Activated T-helper 9 cell treated with anti-CD3 and anti-CD28 coated beads, Interleukin-2, amount 50 U/mL, for 16 hours (primary cell): ENCODE data around the gene PIK3R3.

Source experiments
- DNase-seq: peaks from one replicate; pipeline ENCODE4 v3.0.0-alpha.2; 2020; ENCODE audit warnings: low read depth

The PIK3R3 gene

DNA sequence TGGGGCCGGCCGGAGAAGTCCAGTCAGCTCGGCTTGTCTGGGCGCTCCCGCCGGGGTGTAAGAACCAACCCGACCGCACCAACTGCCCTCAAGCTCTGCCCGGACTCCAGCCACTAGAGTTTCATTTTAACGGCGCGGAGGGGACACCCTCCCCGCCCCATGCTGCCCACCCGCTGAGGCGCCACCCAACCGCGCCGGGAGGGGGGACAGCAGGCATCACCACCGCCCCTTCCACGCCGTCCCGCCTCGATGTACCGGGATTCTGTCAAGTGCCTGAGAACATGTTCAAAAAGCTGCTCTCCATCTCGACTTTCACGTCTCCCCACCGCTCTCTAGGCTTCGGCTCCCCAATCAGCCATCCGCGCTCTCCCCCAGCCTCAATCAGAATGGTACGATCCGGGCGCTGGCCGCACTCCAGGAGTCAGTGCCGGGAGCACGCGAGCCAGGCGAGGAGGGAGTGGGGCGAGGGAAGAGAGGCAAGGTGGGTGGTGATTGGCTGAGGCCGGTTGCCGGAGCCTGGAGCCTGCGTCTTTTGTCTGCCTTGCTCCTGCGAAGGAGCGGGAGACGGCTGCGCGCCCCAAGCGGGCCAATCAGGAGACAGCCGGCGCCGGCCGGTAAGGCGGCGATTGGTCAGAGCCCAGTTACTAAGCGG, at the start of gene PIK3R3:
TSS of gene PIK3R3 (minus strand) at position 101 of the 652 bp plus-strand sequence. CDS start 677 bp downstream, outside the sequence.
- peak; percentile 84 for DNase-seq

DNA sequence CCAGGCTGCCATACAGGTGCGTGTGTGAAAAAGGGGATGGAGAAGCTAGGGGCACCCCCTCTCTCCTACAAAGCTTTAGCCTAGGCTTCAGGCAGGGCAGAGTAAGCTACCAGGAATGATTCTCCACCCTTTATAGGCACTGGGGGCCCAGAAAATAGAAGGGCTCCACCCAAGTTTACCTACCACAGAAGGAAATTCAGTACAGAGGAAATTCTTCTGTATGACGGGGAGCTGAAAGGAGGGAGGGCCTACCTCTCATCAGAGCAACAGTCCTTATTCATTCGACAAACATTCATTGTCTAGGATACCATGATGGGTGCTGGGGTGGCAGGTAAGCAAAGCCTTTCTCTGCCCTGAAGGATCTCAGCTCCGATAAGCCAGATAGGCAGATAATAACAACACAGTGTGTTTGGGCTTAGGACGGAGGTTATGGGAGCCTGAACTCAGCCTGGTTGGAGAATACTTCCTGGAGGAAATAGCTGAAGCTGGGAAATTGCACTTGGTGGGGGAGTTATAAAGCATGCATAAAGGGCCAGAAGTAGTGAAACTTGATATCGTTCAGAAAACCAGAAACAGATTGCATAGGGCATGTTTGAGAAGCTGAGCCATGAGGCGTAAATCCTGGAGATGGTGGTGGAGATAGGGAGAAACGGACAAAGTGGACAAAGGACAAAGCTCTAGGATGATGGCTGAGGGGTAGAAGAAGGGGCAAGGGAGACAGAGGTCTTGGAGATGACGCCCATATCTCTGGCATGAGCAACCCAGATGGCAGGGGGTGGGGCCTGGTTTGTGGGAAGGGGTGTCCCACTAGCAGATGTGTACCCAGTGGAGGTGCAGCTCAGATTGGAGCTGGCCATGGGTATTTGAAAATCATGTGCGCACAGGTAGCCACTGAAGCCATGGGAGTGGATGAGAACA, 49.2 kb upstream of the PIK3R3 start:
- DNase-seq: no peak

DNA sequence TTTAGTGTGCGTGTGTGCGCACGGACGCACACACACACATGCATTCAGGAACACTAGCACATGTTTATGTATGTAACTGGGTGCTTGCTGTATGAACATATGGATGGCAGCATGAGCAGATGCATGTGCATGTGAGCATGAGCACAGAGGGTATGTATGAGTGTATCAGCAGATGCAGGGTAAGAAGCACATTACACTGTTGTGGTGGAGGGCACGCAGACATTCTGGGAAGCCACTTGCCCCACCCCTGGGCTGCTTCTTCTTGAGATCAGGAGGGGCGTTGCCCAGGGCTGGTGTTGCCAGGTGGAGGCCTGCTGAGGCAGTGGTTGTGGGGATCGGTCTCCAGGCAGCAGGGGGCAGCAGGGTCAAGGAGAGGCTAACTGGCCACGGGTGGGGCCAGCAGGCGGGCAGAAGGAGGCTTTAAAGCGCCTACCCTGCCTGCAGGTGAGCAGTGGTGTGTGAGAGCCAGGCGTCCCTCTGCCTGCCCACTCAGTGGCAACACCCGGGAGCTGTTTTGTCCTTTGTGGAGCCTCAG, 47.7 kb upstream of the PIK3R3 start:
- DNase-seq: no peak

DNA sequence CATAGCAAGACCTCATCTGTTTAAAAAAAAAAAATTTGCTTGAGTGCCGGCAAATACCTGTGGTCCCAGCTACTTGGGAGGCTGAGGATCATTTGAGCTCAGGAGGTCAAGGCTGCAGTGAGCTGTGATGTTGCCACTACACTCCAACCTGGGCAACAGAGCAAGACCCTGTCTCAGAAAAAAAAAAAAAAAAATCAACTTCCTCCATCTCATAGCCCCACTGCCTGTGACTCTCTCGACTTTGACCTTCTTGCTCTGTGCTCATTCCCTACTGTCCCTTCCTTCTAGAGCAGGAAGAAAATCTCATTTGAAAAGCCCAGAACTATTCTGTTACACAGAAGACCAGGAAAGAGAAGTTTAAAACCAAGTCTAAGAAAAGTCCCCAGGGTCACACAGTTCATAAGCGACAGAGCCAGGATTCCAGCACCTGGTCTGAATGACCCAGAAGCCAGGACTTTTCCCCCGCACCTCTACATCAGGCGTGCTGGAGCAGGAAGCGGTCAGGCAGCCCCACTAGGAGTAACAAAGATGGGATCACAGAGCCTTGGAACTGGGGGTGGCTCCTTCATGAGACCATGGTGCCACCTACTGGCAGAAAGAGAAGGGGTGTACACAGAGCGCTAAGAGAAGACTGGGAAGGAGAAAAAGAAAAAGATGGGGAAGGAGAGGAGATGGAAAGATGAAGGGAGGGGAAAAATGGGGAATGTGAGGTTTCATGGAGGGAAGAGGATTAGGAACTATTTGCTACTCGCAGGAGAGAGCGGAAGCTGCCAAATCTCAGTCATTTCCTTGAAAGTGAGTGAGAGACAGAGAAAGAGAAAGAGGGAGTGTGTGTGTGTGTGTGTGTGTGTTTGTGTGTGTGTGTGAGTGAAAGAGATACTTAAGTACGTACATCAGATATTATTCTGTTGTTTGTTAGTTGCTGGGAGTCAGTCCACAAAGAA, 47.0 kb upstream of the PIK3R3 start:
- peak; percentile 34 for DNase-seq

DNA sequence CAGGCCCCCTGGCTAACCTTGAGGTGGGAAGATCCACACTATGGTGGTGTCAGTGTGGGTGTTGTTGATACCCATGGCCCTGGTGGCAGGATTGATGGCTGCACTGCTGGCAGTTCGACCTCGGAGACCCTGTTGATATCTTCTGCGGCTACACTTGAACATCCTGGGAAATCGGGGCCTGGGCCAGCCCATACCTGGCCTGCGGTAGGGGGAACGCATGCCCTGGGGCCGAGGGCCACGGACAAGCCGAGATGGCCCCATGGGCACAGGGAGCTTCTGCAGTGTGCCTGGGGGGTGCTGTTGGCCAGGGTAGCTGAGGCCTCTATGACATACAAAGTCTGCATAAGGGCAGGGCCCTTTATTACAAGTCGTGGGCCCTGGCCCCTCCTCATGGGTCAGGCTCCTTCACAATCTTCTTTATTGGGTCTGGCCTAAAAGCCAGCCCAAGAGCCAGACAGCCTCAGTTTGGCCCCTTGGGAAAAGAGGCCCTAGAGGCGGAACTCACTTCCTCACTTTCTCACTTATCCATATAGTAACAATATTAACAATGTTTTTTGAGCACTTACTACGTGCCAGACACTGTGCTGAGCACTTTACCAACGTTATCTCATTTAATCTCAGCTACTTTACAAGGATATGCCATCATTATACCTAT, 43.9 kb upstream of the PIK3R3 start, which contains the start of gene P3R3URF:
TSS of gene P3R3URF (minus strand) at position 278 of the 655 bp plus-strand sequence. CDS start at position 261, 17 bp downstream.
- DNase-seq: no peak

DNA sequence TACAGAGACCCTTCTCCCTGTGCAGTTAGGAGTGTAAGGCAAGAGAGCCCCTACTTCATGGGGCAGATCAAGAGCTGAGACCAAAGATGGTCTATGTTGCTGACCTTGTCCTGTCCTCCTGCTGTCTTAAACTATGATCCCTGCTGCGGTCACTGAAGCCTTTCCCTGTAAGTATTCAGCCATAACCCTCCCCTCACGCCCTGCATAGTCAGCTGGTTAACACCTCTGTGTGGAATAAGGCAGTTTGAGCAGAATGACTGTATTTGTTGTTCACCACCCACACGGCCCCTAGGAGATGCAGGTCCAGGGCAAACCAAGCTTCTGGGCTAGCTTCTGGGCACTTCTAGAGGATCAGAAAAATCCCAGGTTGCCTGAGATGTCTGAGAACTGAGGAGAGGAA, 42.8 kb upstream of the PIK3R3 start:
- no peak for DNase-seq

DNA sequence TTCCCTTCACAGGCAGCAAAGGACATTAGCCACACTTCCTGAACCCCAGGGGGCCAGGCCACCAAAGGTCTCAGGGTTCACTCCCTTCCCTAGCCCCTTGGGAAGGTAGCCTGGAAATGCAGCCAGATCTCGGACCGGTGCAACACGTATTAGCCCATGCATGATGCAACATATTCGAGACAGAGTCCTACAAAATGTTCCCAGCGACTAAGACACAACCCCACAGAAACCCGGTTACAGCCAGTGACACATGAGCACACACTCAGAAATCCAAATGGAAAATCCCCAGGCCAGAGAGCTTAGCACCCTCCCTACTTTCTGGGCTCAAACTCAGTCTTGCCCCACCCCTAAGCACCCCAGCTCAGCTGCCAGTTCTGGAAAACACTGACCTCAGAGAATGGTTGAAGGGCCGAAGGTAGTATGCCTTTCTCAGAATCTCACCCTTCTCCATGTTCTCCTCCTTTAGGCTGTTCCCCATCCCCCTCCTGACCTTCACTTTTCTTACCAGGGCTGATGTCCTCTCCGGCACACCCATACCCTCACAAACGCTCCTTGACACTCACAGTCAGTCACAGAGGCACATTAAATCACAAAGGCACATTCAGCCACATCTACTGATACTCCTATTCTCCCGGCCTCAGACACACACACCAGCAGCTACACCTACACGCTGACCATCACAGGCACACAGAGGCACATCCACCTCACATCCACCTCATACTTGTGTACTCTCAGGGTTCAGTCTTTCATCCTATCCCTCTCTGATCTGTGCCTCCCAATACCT, 42.2 kb upstream of the PIK3R3 start, which contains the start of gene TSPAN1:
TSS of gene TSPAN1 (plus strand) at position 640 of the 784 bp plus-strand sequence. CDS start 6,021 bp downstream, outside the sequence.
- DNase-seq: no peak

DNA sequence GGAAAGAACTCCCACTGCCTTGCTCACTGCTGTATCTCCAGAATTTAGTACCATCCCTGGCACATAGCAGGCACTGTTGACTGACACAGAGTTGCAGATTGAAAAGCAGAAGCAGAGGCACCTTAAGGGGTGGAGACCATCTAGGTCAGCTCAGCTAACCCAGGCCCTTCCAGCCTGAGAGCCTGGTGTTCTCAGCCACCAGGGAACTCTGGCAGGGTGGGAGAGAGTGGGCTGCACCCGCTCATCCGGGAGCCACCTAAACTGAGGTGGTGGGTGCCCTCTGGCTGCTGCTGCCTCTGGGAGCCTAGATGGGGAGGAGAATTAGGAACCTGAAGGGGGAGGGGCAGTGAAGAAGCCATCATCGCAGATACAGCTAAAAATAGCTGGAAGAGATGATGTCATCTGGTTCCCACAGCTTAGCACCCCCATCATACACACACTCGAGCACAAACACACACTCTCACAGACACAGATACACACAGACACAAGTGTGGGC, 41.0 kb upstream of the PIK3R3 start:
- no peak for DNase-seq

DNA sequence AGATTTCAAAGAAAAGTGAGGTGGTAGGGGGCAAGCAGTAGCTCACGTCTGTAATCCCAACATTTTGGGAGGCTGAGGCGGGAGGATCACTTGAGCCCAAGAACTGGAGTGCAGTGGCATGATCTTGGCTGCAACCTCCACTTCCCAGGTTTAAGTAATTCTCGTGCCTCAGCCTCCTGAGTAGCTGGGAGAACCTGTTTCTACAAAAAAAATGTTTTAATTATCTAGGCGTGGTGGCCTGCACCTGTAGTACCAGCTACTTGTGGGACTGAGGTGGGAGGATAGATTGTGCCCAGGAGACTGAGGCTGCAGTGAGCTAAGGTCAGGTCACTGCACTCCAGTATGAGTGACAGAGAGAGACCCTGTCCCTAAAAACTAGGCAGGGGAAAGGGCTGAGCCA, 39.9 kb upstream of the PIK3R3 start:
- no peak for DNase-seq

DNA sequence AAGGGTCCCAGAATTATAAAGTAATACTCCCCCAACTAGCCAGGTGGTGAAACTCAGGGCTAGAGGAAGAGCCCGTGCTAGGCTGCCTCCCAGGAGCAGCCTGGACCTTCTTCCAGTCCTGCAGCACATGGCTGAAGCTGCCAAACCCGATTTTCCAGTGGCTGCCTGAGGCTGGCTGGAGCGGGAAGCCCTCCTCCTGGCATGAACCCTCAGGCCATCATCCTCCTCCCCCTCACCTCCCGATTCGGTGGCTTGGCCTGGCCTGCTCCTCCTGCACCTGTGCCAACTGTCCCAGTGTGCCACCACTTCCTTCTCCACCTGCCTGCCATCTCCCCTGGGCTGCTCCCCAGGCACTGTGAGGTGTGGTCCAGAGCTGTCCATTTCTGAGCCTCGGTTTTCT, 39.4 kb upstream of the PIK3R3 start:
- no peak for DNase-seq

DNA sequence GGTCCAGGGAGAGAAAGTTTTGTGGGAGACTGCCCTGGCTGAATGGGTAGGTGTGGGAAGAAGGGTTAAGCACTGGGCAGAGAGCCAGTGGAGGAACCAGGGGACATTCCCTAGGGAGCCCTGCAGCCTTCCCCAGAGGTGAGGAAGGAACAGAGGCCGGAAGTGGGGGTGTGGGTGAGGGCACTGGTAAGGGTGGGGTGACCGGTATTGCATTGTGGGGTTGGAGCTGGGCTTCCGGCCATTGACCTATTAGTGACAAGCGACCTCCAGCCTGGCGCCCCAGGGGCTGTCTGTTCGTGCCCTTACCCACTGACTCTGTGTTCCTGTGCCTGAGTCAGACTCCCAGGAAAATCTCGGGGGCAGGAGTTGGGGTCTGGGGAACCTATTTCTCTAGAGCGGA, 38.9 kb upstream of the PIK3R3 start:
- DNase-seq: no peak

DNA sequence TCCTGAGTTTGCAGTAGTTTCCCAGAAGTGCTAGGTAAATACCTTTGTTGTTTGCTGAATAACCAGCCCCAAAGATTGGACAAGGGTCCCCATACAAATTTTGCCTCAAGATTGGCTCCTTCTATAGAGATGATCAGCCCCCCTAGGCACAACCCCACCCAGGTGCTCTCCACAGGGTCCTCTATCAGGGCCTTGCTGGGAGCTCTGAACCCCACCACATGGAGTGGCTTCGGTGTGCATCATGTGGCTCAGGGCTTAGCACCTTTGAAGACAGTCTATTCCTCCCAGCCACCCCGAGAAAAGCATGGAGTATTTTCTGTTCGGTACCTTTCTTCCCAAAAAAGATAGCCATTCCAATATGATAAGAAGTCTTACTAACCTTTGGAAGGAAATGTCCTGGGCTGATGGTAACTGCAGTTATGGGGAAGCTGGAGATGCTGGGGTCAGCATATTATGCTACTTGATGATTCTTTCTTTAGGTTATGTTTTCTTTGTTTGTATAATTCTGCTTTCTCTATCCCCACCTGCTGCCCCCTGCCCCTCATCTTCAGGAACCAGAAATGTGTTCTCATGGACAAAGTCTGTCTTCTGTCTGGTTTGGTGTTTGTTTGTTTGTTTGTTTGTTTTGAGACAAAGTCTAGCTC, 37.5 kb upstream of the PIK3R3 start:
- no peak for DNase-seq

DNA sequence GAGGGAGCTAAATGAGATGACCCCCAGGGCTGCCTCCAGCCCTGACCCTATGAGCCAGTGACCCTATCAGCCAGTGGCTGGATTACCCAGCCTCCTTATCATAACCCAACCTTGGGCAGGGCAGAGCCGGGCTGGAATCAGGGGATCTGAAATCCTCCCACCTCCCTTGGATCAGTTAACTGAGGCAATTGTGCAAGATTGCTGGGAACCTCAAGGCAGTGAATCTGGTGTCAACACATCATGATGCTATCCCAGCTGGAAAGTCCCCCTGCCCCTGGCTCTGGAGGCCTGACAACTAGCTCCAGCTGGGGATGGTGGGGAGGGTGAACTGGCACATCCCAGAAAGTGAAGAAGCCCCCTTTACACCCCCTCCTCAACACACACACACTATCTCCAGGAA, 36.0 kb upstream of the PIK3R3 start:
- no peak for DNase-seq

DNA sequence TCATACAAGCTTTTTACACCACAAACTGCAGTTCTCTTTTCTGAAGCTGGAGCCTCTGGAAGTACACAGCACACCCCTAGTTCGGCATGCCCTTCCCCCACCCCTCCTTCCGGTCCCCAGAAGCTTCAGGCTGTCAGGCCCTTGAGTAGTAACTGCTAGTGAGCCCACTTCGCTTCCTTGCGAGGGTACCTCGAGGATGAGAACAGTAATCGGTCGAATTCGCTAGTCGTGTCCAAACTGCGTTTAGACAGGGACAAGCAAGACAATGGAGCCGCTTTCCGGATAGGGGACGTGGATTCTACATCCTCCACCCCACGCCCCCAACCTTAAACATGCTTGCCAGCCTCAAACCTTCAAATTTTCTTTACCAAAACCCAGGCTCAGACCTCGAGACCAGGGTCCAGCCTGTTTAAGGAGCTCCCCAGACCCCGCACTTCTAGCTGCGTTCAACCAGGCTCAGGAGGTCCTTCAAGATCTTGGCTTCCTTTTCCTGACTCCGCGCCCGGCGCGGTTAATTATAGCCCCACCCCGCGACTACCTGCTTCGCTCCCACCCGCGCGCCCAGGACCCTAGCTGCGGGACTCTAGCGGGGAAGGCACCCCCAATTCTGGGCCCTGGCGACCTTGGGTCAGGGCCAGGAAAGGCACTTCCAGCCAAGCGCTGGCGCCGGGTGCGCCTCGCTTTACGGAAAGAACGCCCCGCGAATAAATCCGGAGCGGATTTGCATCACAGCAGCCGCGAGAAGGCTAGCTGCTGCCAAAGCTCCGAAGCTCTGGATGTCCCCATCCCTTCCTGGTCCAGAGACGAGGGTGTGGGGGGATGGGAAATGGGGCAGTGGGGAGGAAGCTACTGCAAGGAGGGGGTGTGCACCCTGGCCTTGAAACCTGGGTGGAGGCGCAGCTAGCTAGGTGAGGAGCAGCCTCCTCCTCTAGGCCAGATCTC, 34.4 kb upstream of the PIK3R3 start:
- peak; percentile 5 for DNase-seq

DNA sequence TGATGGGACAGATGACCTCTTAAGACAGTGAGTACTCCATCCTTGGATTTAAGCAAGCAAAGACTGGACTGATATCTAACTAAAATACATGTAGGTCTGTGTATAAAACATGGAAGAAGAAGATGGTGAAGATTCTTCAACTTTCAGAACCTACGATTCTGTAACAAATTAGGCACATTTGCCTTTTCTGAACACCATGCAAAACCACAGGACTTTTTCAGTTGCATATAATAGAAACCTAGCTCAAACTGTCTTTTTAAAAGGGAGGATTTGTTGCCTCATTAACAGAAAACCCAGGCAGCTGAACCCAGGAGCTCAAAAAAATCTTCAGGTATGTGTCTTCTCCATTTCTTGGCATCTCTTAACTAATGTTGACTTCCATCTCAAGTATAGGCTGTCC, 27.8 kb upstream of the PIK3R3 start:
- no peak for DNase-seq

DNA sequence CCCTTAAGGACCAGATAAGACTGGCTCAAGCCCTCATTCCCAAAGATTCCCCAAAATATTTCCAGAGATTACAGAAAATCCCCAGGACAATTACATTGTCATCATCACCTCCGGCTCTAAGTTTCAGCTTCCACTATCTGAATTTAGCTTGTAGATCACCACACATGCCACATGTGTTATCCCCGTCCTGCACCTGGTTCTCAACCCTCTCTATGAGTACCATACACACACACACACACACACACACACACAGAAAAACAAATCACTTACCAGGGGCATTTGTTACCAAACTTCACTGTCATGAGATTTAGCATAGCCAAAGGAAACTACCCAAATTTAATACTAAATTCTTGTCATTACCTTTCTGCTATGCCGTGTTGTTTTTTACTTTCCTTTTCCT, 27.1 kb upstream of the PIK3R3 start:
- DNase-seq: no peak

DNA sequence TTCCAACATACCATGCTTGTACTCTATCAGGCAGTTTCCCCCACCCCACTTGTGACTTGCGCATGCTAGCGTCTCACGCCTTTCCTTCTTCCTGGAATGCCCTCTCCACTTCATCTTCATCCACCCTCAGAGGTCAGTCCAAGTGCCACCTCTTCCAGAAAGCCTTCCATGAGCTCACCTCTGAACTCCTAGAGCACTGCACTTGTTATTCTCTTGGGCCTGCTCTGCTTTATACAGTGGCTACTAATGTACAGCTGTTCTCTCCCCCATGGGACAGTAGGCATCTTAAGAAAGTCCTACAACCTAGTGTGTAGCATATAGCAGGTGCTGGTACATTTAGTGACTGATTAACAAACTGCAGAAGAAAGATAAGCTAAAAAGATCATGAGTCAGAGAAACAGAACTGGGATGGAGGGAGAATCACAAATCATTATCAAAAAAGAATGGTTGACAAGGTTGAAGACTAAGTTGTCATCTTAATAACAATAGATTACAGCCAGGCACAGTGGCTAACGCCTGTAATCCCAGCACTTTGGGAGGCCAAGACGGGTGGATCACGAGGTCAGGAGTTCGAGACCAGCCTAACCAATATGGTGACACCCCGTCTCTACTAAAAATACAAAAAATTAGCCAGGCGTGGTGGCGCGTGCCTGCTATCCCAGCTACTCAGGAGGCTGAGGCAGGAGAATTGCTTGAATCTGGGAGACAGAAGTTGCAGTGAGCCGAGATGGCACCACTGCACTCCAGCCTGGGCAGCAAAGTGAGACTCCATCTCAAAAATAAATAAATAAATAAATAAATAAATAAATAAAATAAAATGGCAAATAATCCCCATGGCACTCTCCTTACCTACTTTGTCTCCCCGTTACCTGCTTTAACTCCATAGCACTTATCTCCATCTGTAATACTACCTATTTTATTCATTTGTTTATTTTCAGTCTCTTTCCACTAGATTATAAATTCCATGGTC, 26.2 kb upstream of the PIK3R3 start:
- no peak for DNase-seq
